Prostate gland (tissue), 2 donors: ENCODE results near the gene DDX28. TPM values are rescaled to one million over a fixed set of nuclear protein-coding genes. Genes with fewer than 3 reads are reported as not detected.

Source experiments
- DNase-seq: peaks from one replicate; pipeline ENCODE4 v3.0.0-alpha.2; 2019; ENCODE audit warnings: low spot score
- H3K27ac ChIP-seq, 2 donors: fragments of 200-600 bp; sonication (generic); 2 replicates each; pipeline ENCODE4 v1.5.1; 2017 to 2019
- H3K27me3 ChIP-seq: fragments of 200-600 bp; sonication (generic); replicated peaks from 2 replicates; pipeline ENCODE4 v1.5.1; 2019; ENCODE audit not compliant: insufficient read depth
- H3K36me3 ChIP-seq, 2 donors: fragments of 200-600 bp; sonication (generic); 1 replicate in 1 of 2; 2 replicates in 1 of 2; pipeline versions ENCODE4 v1.5.1 to v1.8.1; 2017 to 2019
- H3K4me1 ChIP-seq: fragments of 200-600 bp; sonication (generic); replicated peaks from 2 replicates; pipeline ENCODE4 v1.5.1; 2019
- H3K4me3 ChIP-seq, 2 donors: fragments of 200-600 bp; sonication (generic); 2 replicates each; pipeline ENCODE4 v1.5.1; 2017 to 2019
- H3K9me3 ChIP-seq: fragments of 200-600 bp; sonication (generic); 2 replicates; pipeline ENCODE4 v1.5.1; 2017
- POLR2A ChIP-seq: fragments of 450-650 bp; IDR thresholded peaks from one replicate; pipeline ENCODE4 v1.6.1; 2016; ENCODE audit warnings: antibody characterized with exemption, mild to moderate bottlenecking
- POLR2AphosphoS5 ChIP-seq: sonication (generic); formaldehyde crosslinking; IDR thresholded peaks from one replicate; pipeline ENCODE4 v1.6.1; 2017; ENCODE audit warnings: antibody characterized with exemption
- WGBS: methylation state at CpG from one replicate; pipeline ENCODE4 v1.1.5; 2018; 5-methylcytosine and 5-hydroxymethylcytosine counted together
- intact Hi-C: fragments of 100-400 bp; cut with DNase I; formaldehyde crosslinking; loops from one replicate; pipeline ENCODE4 v1.14.2; 2022
- total RNA-seq, 2 donors: library from RNA; depleted of rRNA; stranded (reverse); fragments of >200 nt; gene quantifications; one replicate each; pipeline ENCODE4 v1.1.0, GENCODE V29; 2016
- TF ChIP-seq, protein P1 (sequence below), 4 experiments: fragments of 200-600 bp in 2 of 4; fragments of 450-650 bp in 2 of 4; sonication (generic) in 2 of 4; IDR thresholded peaks; 1 replicate in 3 of 4; 2 replicates in 1 of 4; pipeline ENCODE4 v1.5.1; 2016 to 2019; ENCODE audit warnings: antibody characterized with exemption in 4 of 4, mild to moderate bottlenecking in 2 of 4, moderate library complexity in 2 of 4

Gene DDX28
- total RNA-seq, 2 donors from 2014 or later: 7.1 to 16.5 TPM

DNA sequence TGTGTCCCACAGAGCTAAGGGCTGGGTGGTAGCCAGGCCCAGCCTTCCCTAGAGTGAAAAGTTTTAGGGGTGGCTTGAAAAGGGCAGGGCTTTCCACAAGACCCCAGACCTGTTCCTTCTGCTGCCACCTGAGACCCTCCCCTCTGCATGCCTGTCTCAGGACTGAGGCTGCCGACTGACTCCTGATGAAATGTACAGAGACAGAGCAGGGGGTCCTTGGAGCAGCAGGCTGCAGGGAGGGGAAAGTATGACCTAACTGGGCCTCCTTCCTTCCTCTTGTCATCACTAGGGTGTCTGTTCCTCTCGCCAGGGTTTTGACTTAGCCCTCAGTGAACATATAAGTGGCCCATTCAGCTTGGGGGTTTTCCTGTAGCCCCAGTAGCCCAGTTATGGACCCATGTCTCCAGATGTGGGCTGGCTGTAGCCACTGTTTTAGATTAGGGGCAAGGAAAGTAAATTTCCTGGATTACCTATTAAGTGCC lies 47.3 kb upstream of the DDX28 start:
- Histone ChIP-seq H3K27me3 (no peaks in the 10 kb centered on the region), H3K9me3 (no peaks in the 10 kb centered on the region), H3K36me3 (no peaks in the 10 kb centered on the region), H3K4me1 (peaks cover 8% of the 10 kb centered on the region), H3K4me3 (no peak overlapping the region), H3K27ac (no peak overlapping the region)
- intact Hi-C loops: no loop called here
- no peak for DNase-seq
- TF ChIP-seq, protein P1, sequence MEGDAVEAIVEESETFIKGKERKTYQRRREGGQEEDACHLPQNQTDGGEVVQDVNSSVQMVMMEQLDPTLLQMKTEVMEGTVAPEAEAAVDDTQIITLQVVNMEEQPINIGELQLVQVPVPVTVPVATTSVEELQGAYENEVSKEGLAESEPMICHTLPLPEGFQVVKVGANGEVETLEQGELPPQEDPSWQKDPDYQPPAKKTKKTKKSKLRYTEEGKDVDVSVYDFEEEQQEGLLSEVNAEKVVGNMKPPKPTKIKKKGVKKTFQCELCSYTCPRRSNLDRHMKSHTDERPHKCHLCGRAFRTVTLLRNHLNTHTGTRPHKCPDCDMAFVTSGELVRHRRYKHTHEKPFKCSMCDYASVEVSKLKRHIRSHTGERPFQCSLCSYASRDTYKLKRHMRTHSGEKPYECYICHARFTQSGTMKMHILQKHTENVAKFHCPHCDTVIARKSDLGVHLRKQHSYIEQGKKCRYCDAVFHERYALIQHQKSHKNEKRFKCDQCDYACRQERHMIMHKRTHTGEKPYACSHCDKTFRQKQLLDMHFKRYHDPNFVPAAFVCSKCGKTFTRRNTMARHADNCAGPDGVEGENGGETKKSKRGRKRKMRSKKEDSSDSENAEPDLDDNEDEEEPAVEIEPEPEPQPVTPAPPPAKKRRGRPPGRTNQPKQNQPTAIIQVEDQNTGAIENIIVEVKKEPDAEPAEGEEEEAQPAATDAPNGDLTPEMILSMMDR (IDR thresholded peaks at IDR 0.05): no peak
- TF ChIP-seq POLR2AphosphoS5 (no peak), POLR2A (no peak)
- WGBS: 90% methylated on average over 2 of the region's 2 CpGs

DNA sequence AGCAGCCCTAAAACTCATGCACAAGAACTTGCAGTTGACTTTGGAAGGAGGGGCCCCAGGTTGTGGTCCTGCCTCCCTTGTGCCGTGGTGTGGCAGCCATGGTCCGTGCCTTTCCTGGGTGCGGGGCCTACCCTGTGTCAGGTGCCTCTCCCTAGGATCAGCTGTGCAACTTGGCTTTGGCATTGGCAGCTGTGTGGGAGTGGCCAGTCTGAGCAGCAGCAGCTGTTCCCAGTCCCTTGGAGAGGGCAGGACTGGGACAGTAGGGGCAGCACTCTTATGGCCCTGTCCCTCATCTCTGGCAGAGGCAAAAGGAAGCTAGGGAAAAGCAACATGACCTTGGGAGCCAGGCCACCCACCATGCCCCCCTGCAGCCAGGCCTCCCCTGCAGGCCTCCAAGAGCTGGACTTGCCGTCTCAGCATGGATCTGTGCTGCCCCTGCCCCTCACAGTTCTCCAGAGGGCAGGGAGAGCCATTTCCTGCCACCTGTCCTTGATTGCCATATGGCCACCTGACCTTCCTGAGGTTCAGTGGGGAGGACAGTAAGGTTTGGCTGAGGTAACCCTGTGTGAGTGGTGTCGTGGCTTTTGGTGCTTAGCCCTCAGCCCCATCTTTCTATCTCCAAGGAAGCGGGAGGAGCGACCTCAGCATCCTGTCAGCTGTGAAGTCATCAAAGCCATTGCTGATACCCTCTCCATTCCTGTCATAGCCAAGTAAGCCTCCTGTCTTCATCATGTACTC lies 46.6 kb upstream of the DDX28 start:
- no peaks in the 10 kb centered on the region for H3K36me3 ChIP-seq
- peaks cover 8% of the 10 kb centered on the region for H3K4me1 ChIP-seq
- H3K27ac ChIP-seq: no peak overlapping the region
- H3K4me3 ChIP-seq: no peak overlapping the region
- intact Hi-C loops: no loop called here
- no peaks in the 10 kb centered on the region for H3K9me3 ChIP-seq
- no peak for DNase-seq
- 69% methylated on average over 7 of the region's 7 CpGs for WGBS
- H3K27me3 ChIP-seq: no peaks in the 10 kb centered on the region
- TF ChIP-seq POLR2AphosphoS5 (no peak), POLR2A (no peak)
- TF ChIP-seq, protein P1 (IDR thresholded peaks at IDR 0.05): no peak

DNA sequence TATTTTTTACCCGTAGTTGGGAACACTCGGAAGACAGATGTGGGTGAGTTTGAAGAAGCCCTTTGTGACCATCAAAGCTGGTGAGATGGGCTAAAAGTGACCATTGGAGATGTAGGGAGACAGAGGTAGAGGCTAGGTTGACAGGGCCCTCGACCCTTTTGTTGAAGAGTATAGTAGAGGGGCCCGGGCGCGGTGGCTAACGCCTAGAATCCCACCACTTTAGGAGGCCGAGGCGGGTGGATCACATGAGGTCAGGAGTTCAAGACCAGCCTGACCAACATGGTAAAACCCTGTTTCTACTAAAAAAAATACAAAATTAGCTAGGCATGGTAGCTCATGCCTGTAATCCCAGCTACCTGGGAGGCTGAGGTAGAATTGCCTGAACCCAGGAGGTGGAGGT lies 45.9 kb upstream of the DDX28 start:
- intact Hi-C loops: no loop called here
- no peaks in the 10 kb centered on the region for H3K36me3 ChIP-seq
- no peak for DNase-seq
- H3K4me3 ChIP-seq: no peak overlapping the region
- H3K4me1 ChIP-seq: peaks cover 8% of the 10 kb centered on the region
- no peak for TF ChIP-seq POLR2A
- TF ChIP-seq POLR2AphosphoS5: no peak
- TF ChIP-seq, protein P1 (IDR thresholded peaks at IDR 0.05): no peak
- no peaks in the 10 kb centered on the region for H3K27me3 ChIP-seq
- H3K9me3 ChIP-seq: no peaks in the 10 kb centered on the region
- 96% methylated on average over 9 of the region's 9 CpGs for WGBS
- no peak overlapping the region for H3K27ac ChIP-seq

DNA sequence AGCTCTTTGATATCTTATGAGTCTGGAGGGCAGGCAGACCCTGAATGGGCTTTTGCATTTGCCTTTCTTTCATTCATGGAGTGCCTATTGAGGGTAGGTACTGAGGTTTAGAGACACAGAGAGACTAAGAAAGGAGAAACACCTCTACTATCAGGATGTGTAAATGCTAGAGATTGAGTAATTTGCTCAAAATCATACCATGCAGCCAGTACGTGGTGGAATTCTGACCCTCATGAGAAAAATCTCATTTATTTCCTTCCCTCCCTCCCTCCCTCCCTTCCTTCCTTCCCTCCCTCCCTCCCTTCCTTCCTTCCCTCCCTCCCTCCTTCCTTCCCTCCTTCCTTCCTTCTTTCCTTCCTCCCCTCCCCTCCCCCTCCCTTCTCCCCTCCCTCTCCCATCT lies 43.7 kb upstream of the DDX28 start:
- no peaks in the 10 kb centered on the region for H3K9me3 ChIP-seq
- H3K27me3 ChIP-seq: no peaks in the 10 kb centered on the region
- intact Hi-C loops: no loop called here
- DNase-seq: no peak
- WGBS: 71% methylated on average over 1 of the region's 1 CpG
- no peaks in the 10 kb centered on the region for H3K36me3 ChIP-seq
- H3K27ac ChIP-seq: no peak overlapping the region
- no peak overlapping the region for H3K4me3 ChIP-seq
- H3K4me1 ChIP-seq: peaks cover 5% of the 10 kb centered on the region
- TF ChIP-seq POLR2A (no peak), POLR2AphosphoS5 (no peak)
- TF ChIP-seq, protein P1 (IDR thresholded peaks at IDR 0.05): no peak

DNA sequence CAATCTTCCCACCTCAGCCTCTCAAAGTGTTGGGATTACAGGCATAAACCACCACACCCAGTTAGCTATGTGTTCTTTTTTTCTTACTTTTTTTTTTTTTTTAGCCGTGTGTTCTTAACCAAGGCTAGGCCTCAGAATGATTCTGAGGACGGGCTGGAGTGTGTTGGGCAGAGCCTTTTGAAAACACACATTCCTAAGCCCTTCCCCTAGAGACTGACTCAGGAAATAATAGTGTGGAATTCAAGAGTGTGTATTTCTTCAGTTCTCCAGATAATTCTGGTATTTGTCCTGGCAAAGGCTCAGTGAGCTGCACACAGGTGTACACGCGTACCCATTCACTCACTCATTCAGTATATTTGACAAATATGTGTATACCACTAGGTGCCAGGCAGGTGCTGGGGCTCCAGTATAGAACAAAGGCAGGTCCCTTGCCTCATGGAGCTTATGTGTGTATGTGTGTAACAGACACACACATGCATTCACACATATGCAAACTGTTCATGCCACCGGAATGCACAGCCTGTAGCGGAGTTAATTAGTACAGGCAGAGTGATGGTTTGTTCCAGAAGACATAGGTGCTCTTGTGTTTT lies 42.8 kb upstream of the DDX28 start:
- Histone ChIP-seq H3K9me3 (no peaks in the 10 kb centered on the region), H3K27ac (peak overlapping the region; percentile 48 to 62), H3K4me3 (no peak overlapping the region), H3K4me1 (peaks cover 5% of the 10 kb centered on the region), H3K36me3 (no peaks in the 10 kb centered on the region), H3K27me3 (no peaks in the 10 kb centered on the region)
- DNase-seq: no peak
- 66% methylated on average over 6 of the region's 6 CpGs for WGBS
- no peak for TF ChIP-seq POLR2AphosphoS5
- intact Hi-C loops: no loop called here
